Measurements from ENCODE around the gene RSPH6A. TPM values are rescaled to one million over a fixed set of nuclear protein-coding genes. Genes with fewer than 3 reads are reported as not detected.

RSPH6A gene
- total and polyA plus RNA-seq, 10 of the 15 experiments (the other 5 are each of a cell fraction or from before 2014, with no cell fraction given) = 0.03 to 0.41 (median 0.22) TPM; not detected in 4

DNA sequence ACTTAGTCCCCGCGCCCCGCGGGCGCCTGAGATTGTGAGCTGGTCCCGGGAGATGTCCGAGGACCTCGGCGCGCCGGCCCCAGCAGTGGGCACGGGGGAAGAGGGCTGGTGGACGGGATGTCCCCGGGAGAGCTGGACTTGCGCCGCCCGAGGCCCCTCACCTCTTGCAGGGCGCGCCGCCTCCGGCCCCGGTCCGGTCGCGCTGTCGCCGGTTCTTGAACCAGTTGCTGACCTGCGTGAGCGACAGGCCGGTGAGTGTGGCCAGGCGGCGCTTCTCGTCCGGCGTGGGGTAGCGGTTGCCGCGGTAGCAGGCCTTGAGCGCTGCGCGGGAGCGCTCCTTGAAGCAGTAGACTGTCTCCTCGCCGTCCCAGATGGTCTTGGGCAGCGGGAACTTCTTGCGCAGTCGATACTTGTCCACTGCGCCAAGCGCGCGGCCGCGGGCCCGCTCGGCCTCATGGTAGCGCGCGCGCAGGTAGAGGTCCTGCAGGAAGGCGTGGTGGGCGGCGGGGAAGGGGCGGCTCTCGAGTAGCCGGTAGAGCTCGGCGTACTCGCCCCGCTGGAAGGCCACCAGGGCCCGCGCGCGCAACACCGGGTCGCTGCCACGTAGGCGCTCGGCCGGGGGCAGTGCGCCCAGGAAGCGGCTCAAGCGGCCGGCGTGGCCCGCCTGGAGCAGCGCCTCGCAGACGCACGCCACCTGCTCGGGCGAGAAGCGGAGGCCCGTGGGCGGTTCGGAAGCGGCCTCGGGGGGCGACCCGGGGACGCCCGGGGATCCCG lies 47.0 kb downstream of the RSPH6A start:
- Histone ChIP-seq H3K27ac (ENCODE audit: control insufficient read depth, insufficient read depth) (peak overlapping the region; percentile 9), H4K20me1 (ENCODE audit: control insufficient read depth, insufficient read depth) (no peaks in the 10 kb centered on the region), H3K4me3 (peak overlapping the region; percentile 98), H3K4me1 (ENCODE audit: control insufficient read depth, insufficient read depth, low read length) (peaks cover 4% of the 10 kb centered on the region), H3K9me3 (replicated peaks; ENCODE audit: control insufficient read depth, insufficient read depth, low read length) (no peaks in the 10 kb centered on the region), H3K27me3 (replicated peaks in 1 of 2; ENCODE audit: control insufficient read depth in 2 of 2, insufficient read depth in 2 of 2, low read length in 1 of 2) (no peaks in the 10 kb centered on the region), H2AFZ (ENCODE audit: control insufficient read depth, low read depth, low read length) (peak overlapping the region; percentile 49), H3K79me2 (ENCODE audit: control insufficient read depth, insufficient read depth, low read length) (no peaks in the 10 kb centered on the region; the same call in 1 of the 2 replicates), H3K4me2 (ENCODE audit: control insufficient read depth, insufficient read depth) (peak overlapping the region; percentile 77), H3K36me3 (ENCODE audit: control insufficient read depth in 2 of 2, insufficient read depth in 2 of 2, low read length in 1 of 2) (no peaks in the 10 kb centered on the region), H3K9ac (ENCODE audit: control insufficient read depth, insufficient read depth, low read length) (peak overlapping the region; percentile 75; the same call in 1 of the 2 replicates)
- SMC1A ChIA-PET (ENCODE audit: uncharacterized antibody, unreplicated experiment) = interaction anchor here (1.2 to 3.2 kb wide), 7 partner anchors 11 to 114 kb away, joined by 3 to 17 read pairs (median 7); partner anchors contain the start of genes DMWD, FBXO46 and SYMPK
- CTCF ChIA-PET = interaction anchor here (0.9 to 4.5 kb wide), 10 partner anchors 11 to 226 kb away, joined by 3 to 110 read pairs (median 8); partner anchors contain the start of genes QPCTL and SNRPD2
- ATAC-seq (peak; percentile 1), DNase-seq (ENCODE audit: low read depth, low spot score) (no peak), FAIRE-seq (no peak)
- intact Hi-C loops (cut with micrococcal nuclease; ENCODE audit: unreplicated experiment) (loop anchor here (2.0 to 5.0 kb wide), 3 partner anchors 25 to 76 kb away; partner anchors contain the start of genes DMWD, FBXO46, MEIOSIN and QPCTL), in situ Hi-C loops (cut with MboI) (no loop called here)
- POLR2A ChIA-PET = interaction anchor here (0.6 to 3.3 kb wide), 16 partner anchors 11 to 708 kb away, joined by 3 to 28 read pairs (median 9); partner anchors contain the start of genes DMWD, FBXO46, IRF2BP1 and QPCTL
- BruUV-seq (replicated peaks) = no TSS peak
- 10% methylated on average over 85 of the region's 102 CpGs for WGBS (ENCODE audit: insufficient coverage, insufficient replicate concordance, low lambda C conversion rate, missing lambda C conversion rate)
- RAD21 ChIA-PET (ENCODE audit: unreplicated experiment) = interaction anchor here (1.3 to 3.6 kb wide), 9 partner anchors 27 to 126 kb away, joined by 4 to 63 read pairs (median 25); partner anchors contain the start of genes FBXO46, FOXA3, QPCTL and SNRPD2
- TF ChIP-seq, protein P1, sequence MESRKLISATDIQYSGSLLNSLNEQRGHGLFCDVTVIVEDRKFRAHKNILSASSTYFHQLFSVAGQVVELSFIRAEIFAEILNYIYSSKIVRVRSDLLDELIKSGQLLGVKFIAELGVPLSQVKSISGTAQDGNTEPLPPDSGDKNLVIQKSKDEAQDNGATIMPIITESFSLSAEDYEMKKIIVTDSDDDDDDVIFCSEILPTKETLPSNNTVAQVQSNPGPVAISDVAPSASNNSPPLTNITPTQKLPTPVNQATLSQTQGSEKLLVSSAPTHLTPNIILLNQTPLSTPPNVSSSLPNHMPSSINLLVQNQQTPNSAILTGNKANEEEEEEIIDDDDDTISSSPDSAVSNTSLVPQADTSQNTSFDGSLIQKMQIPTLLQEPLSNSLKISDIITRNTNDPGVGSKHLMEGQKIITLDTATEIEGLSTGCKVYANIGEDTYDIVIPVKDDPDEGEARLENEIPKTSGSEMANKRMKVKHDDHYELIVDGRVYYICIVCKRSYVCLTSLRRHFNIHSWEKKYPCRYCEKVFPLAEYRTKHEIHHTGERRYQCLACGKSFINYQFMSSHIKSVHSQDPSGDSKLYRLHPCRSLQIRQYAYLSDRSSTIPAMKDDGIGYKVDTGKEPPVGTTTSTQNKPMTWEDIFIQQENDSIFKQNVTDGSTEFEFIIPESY (IDR thresholded peaks at IDR 0.05) = no peak
- TF ChIP-seq IKZF1 (conservative IDR thresholded peaks at IDR 0.05) (peak; percentile 39), POLR2A (IDR thresholded peaks at IDR 0.05; ENCODE audit: low read depth, low read length) (peak; percentile 64), POLR2AphosphoS5 (IDR thresholded peaks at IDR 0.05; ENCODE audit: low read length) (no peak), GATAD2B (conservative IDR thresholded peaks at IDR 0.05; ENCODE audit: low read depth) (peak; percentile 69; the same call in 1 of the 2 replicates), NR2F1 (conservative IDR thresholded peaks at IDR 0.05) (peak; percentile 40), MTA3 (IDR thresholded peaks at IDR 0.05; ENCODE audit: borderline replicate concordance, low read length) (no peak), LARP7 (IDR thresholded peaks at IDR 0.05) (peak; percentile 76), NRF1 (conservative IDR thresholded peaks at IDR 0.05; ENCODE audit: low read depth, low read length) (0 out of 2 replicates have a peak, but pooled peaks have one; percentile 1)
- TF ChIP-seq, protein P2, sequence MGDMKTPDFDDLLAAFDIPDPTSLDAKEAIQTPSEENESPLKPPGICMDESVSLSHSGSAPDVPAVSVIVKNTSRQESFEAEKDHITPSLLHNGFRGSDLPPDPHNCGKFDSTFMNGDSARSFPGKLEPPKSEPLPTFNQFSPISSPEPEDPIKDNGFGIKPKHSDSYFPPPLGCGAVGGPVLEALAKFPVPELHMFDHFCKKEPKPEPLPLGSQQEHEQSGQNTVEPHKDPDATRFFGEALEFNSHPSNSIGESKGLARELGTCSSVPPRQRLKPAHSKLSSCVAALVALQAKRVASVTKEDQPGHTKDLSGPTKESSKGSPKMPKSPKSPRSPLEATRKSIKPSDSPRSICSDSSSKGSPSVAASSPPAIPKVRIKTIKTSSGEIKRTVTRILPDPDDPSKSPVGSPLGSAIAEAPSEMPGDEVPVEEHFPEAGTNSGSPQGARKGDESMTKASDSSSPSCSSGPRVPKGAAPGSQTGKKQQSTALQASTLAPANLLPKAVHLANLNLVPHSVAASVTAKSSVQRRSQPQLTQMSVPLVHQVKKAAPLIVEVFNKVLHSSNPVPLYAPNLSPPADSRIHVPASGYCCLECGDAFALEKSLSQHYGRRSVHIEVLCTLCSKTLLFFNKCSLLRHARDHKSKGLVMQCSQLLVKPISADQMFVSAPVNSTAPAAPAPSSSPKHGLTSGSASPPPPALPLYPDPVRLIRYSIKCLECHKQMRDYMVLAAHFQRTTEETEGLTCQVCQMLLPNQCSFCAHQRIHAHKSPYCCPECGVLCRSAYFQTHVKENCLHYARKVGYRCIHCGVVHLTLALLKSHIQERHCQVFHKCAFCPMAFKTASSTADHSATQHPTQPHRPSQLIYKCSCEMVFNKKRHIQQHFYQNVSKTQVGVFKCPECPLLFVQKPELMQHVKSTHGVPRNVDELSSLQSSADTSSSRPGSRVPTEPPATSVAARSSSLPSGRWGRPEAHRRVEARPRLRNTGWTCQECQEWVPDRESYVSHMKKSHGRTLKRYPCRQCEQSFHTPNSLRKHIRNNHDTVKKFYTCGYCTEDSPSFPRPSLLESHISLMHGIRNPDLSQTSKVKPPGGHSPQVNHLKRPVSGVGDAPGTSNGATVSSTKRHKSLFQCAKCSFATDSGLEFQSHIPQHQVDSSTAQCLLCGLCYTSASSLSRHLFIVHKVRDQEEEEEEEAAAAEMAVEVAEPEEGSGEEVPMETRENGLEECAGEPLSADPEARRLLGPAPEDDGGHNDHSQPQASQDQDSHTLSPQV (IDR thresholded peaks at IDR 0.05) = no peak
- TF ChIP-seq, protein P3, sequence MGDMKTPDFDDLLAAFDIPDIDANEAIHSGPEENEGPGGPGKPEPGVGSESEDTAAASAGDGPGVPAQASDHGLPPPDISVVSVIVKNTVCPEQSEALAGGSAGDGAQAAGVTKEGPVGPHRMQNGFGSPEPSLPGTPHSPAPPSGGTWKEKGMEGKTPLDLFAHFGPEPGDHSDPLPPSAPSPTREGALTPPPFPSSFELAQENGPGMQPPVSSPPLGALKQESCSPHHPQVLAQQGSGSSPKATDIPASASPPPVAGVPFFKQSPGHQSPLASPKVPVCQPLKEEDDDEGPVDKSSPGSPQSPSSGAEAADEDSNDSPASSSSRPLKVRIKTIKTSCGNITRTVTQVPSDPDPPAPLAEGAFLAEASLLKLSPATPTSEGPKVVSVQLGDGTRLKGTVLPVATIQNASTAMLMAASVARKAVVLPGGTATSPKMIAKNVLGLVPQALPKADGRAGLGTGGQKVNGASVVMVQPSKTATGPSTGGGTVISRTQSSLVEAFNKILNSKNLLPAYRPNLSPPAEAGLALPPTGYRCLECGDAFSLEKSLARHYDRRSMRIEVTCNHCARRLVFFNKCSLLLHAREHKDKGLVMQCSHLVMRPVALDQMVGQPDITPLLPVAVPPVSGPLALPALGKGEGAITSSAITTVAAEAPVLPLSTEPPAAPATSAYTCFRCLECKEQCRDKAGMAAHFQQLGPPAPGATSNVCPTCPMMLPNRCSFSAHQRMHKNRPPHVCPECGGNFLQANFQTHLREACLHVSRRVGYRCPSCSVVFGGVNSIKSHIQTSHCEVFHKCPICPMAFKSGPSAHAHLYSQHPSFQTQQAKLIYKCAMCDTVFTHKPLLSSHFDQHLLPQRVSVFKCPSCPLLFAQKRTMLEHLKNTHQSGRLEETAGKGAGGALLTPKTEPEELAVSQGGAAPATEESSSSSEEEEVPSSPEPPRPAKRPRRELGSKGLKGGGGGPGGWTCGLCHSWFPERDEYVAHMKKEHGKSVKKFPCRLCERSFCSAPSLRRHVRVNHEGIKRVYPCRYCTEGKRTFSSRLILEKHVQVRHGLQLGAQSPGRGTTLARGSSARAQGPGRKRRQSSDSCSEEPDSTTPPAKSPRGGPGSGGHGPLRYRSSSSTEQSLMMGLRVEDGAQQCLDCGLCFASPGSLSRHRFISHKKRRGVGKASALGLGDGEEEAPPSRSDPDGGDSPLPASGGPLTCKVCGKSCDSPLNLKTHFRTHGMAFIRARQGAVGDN (IDR thresholded peaks at IDR 0.05) = peak; percentile 40; the same call in 1 of the 2 replicates
